Mesothelial cell of epicardium (in vitro differentiated cells): ENCODE data around the gene DPH1. TPM values are rescaled to one million over a fixed set of nuclear protein-coding genes. Genes with fewer than 3 reads are reported as not detected.
"Not testable (repeated sequence)": the region's sequence is repeated elsewhere in the genome, so short reads cannot be mapped to it uniquely, and the experiment has no call there.

ENCODE experiments used
- DNase-seq, 2 experiments: peaks; one replicate each; pipeline ENCODE4 v3.0.0; 2021; ENCODE audit warnings: low spot score in 2 of 2; ENCODE audit not compliant: unreplicated experiment in 2 of 2
- H3K27ac Mint-ChIP-seq: 2 replicates; pipeline ENCODE4 v1.8.0; 2021; ENCODE audit warnings: mixed read lengths
- H3K27me3 Mint-ChIP-seq: 2 replicates; pipeline ENCODE4 v1.8.0; 2021; ENCODE audit warnings: low read depth, mixed read lengths
- H3K36me3 Mint-ChIP-seq: 2 replicates; pipeline ENCODE4 v1.8.0; 2021; ENCODE audit warnings: mixed read lengths
- H3K4me1 Mint-ChIP-seq: 2 replicates; pipeline ENCODE4 v1.8.0; 2021; ENCODE audit warnings: mixed read lengths
- H3K4me3 Mint-ChIP-seq: 2 replicates; pipeline ENCODE4 v1.8.0; 2021; ENCODE audit warnings: mild to moderate bottlenecking, moderate library complexity, mixed read lengths
- H3K9me3 Mint-ChIP-seq: 2 replicates; pipeline ENCODE4 v1.8.0; 2021; ENCODE audit warnings: mixed read lengths
- total RNA-seq: library from RNA; stranded (reverse); gene quantifications from 3 replicates; pipeline ENCODE4 v1.2.1, GENCODE V29; 2021
- TF ChIP-seq, protein P1 (sequence below): fragments of 200-600 bp; sonication (generic); IDR thresholded peaks from one replicate; pipeline ENCODE4 v1.5.0; 2021; ENCODE audit warnings: antibody characterized with exemption; ENCODE audit not compliant: unreplicated experiment

The DPH1 gene
- total RNA-seq = 63.8 to 74.5 TPM (median 71.2 TPM) in 3 replicates

DNA sequence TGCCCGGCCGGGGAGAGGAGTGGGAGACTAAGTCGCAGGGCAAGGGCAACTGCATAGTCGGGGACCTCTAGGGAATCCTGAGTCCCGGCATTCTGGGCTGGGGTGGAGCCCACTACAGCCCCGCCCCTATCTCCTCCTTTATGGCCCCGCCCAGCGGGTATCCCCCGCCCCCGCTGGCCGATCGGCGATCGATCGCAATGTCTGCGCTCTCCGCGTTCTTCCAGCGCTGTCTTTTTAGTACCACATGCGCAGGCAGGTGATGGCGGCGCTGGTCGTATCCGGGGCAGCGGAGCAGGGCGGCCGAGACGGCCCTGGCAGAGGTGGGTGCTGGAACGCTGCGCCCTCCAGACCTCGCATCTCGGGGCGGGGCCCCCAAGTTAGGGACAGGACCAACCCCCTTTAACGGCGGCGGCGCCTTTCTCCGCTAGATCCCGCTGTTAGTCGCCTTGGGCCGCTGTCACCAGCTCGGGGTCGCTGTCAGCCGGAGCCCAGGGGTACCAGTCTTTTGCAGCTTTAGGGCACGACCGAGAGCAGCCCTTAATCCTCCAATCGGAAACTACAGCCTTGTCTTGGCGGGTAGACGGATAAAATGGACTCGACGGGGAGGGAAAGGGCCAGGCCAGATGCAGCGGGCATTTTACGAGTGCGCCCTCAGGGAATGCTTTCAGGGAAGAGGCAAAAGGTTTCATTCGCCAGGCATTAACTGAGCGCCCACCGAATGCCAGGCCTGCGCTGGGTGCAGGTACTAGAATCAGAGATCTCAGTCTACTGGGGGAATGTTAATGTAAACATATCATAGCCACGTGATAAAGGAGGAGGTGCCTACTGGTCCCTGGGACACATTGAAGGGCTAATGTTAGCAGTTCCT, at the start of gene DPH1:
Gene DPH1 (plus strand): TSS at position 243 of the 868 bp plus-strand sequence. CDS start 17 bp downstream, at position 260.
- peaks cover 36% of the 10 kb centered on the region for H3K27me3 Mint-ChIP-seq
- no peaks in the 10 kb centered on the region for H3K9me3 Mint-ChIP-seq
- DNase-seq = peak; percentile 66 to 82
- no peaks in the 10 kb centered on the region for H3K36me3 Mint-ChIP-seq
- H3K4me3 Mint-ChIP-seq = peak within 1 kb of the TSS; percentile 98
- TF ChIP-seq, protein P1, sequence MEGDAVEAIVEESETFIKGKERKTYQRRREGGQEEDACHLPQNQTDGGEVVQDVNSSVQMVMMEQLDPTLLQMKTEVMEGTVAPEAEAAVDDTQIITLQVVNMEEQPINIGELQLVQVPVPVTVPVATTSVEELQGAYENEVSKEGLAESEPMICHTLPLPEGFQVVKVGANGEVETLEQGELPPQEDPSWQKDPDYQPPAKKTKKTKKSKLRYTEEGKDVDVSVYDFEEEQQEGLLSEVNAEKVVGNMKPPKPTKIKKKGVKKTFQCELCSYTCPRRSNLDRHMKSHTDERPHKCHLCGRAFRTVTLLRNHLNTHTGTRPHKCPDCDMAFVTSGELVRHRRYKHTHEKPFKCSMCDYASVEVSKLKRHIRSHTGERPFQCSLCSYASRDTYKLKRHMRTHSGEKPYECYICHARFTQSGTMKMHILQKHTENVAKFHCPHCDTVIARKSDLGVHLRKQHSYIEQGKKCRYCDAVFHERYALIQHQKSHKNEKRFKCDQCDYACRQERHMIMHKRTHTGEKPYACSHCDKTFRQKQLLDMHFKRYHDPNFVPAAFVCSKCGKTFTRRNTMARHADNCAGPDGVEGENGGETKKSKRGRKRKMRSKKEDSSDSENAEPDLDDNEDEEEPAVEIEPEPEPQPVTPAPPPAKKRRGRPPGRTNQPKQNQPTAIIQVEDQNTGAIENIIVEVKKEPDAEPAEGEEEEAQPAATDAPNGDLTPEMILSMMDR = no peak
- peaks cover 26% of the 10 kb centered on the region for H3K4me1 Mint-ChIP-seq
- peak within 1 kb of the TSS; percentile 88 for H3K27ac Mint-ChIP-seq

DNA sequence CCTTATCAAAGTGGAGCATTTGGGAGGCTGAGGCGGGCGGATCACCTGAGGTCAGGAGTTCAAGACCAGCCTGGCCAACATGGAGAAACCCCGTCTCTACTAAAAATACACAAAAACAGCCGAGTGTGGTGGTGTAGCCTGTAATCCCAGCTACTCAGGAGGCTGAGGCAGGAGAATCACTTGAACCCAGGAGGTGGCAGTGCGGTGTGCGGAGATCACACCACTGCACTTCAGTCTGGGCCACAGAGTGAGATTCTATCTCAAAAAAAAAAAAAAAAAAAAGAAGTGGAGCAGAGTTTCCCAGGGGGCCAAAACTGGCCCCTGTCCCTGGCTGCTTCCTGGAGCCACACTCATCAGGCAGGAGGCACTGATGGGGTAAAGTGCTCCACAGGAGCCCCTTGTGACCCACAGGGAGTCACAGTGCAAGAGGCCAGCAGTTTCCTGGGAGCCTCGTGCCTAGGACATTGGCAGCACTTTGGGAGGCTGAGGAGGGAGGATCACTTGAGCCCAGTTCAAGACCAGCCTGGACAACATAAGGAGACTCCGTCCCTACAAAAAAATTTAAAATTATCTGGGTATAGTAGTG, 49.2 kb upstream of the DPH1 start:
- no peak for DNase-seq
- TF ChIP-seq, protein P1 = no peak
- Mint-ChIP-seq H3K36me3 (no peaks in the 10 kb centered on the region), H3K27ac (no peak overlapping the region), H3K27me3 (peaks cover 32% of the 10 kb centered on the region), H3K4me1 (no peaks in the 10 kb centered on the region), H3K9me3 (no peaks in the 10 kb centered on the region), H3K4me3 (no peak overlapping the region)

DNA sequence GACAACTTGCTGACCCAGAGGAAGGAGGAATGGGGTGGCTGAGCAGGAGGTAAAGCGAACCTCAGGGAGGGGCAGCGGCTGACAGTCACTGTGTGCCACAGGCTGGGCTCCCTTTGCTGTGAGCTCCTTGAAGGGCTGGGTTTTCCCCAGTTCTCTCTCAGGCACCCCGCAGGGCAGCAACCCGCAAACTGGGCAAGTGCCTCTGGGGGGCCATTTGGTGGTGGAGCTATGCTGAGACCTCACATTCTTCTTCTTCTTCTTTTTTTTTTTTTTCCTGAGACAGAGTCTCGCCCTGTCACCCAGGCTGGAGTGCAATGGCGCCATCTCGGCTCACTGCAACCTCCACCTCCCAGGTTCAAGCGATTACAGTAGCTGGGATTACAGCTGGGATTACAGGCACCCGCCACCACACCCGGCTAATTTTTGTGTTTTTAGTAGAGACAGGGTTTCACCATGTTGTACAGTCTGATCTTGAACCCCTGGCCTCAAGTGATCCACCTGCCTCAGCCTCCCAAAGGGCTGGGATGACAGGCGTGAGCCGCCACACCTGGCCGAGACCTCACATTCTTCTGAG, 47.1 kb upstream of the DPH1 start:
- H3K27ac Mint-ChIP-seq, H3K36me3 Mint-ChIP-seq, DNase-seq, H3K9me3 Mint-ChIP-seq, H3K4me1 Mint-ChIP-seq, H3K4me3 Mint-ChIP-seq: not testable (repeated sequence)
- peaks cover 18% of the 10 kb centered on the region for H3K27me3 Mint-ChIP-seq

DNA sequence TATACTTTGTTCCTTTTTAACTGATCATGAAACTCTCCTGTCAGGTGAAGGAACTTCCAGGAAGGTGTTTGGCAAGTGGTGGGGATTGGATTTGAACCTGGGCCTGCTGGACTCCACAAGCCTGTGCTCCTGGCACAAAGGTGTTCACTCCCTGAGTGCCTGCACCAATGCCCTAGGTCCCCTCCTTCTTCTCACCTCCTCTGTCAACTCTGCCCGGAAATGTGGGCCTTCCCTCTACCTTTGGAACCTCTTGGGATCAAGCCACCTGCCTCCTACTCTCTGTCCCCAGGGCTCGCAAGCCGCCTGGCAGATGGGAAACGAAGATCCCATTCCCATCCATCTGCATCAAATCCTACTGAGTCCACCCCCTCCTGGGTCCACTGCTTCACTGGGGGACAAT, 44.9 kb upstream of the DPH1 start:
- H3K27ac Mint-ChIP-seq = no peak overlapping the region

DNA sequence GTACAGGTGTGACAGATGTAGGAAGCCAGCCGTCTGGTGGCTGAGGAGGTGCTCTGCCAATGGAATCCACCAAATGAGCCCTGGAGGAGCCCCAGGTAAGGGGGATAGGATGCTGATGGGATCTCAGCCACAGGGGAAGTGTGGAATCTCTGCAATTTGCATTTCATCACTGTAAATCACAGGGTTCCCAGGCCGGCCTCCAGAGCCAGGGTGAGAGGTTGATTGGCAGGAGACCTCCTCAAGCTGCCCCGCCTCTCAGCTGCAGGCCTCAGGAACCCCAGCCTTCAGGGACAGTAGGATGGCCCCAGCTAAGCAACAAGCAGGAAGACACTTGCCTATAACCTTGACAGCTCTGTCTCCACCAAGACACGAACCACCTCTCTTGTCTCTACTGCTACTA, 44.3 kb upstream of the DPH1 start:
- H3K36me3 Mint-ChIP-seq = no peaks in the 10 kb centered on the region
- no peak for DNase-seq
- no peak overlapping the region for H3K27ac Mint-ChIP-seq
- no peaks in the 10 kb centered on the region for H3K4me1 Mint-ChIP-seq
- H3K9me3 Mint-ChIP-seq = no peaks in the 10 kb centered on the region
- peaks cover 14% of the 10 kb centered on the region for H3K27me3 Mint-ChIP-seq
- no peak overlapping the region for H3K4me3 Mint-ChIP-seq
- TF ChIP-seq, protein P1 = no peak

More for the DNA sequence above, 44.9 kb upstream of the DPH1 start:
- Mint-ChIP-seq H3K36me3 (no peaks in the 10 kb centered on the region), H3K4me1 (no peaks in the 10 kb centered on the region), H3K27me3 (peaks cover 14% of the 10 kb centered on the region), H3K9me3 (no peaks in the 10 kb centered on the region), H3K4me3 (no peak overlapping the region)
- no peak for DNase-seq
- TF ChIP-seq, protein P1 = no peak
